ENCODE results near the gene ATP6V1F.

DNA sequence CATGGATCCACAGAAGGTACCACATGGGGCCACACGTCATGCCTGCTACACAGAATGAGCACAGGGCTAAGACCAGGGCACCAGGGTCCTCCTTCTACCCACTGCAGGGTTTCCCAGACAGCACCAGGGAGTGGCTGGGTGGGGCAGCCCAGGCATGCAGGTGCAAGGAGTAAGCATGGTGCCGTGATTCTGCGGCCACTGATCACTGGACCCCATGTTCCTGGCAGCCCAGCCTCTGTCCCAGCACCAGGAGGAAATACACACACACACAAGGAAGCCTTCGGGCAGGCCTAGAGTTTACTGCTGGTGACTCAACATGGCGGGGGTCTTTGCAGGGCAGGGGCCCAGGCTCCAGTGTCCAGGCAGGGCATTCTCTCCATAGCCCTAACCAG is 13.9 kb downstream of the ATP6V1F start:
- TF ChIP-seq CTCF (conservative IDR thresholded peaks at IDR 0.05) (no peak), EZH2 (IDR thresholded peaks at IDR 0.05; ENCODE audit: low read depth) (no peak)

All from PC-9 (cell line).